ENCODE measurements around the gene HTT. TPM values are rescaled to one million over a fixed set of nuclear protein-coding genes. Genes with fewer than 3 reads are reported as not detected.

Gene HTT
- total RNA-seq, 1 donor from 2014 or later, result 48.0 TPM

- Mint-ChIP-seq H3K9me3 (no peaks in the 10 kb centered on the region), H3K4me1 (ENCODE audit: unreplicated experiment) (no peaks in the 10 kb centered on the region), H3K27ac (no peak overlapping the region), H3K36me3 (no peaks in the 10 kb centered on the region), H3K27me3 (no peaks in the 10 kb centered on the region), H3K4me3 (no peak overlapping the region)
- DNase-seq (ENCODE audit: extremely low spot score, unreplicated experiment), result peak; percentile 62
- TF ChIP-seq CTCF (conservative IDR thresholded peaks at IDR 0.05), result no peak
Observed at GRCh38 chr4:3257556-3258482, 183.3 kb downstream of the HTT start.

GRCh38 chr4:3261411-3262207 lies 187.1 kb downstream of the HTT start:
- H3K27me3 Mint-ChIP-seq, result no peaks in the 10 kb centered on the region
- H3K4me1 Mint-ChIP-seq (ENCODE audit: unreplicated experiment), result peaks cover 6% of the 10 kb centered on the region
- no peak overlapping the region for H3K27ac Mint-ChIP-seq
- peak; percentile 60 for DNase-seq (ENCODE audit: extremely low spot score, unreplicated experiment)
- no peaks in the 10 kb centered on the region for H3K36me3 Mint-ChIP-seq
- no peak for TF ChIP-seq CTCF (conservative IDR thresholded peaks at IDR 0.05)
- H3K4me3 Mint-ChIP-seq, result no peak overlapping the region
- H3K9me3 Mint-ChIP-seq, result no peaks in the 10 kb centered on the region

GRCh38 chr4:3262208-3263052 lies 187.9 kb downstream of the HTT start:
- DNase-seq (ENCODE audit: extremely low spot score, unreplicated experiment), result peak; percentile 64
- no peak overlapping the region for H3K4me3 Mint-ChIP-seq
- peaks cover 6% of the 10 kb centered on the region for H3K4me1 Mint-ChIP-seq (ENCODE audit: unreplicated experiment)
- H3K27ac Mint-ChIP-seq, result no peak overlapping the region
- H3K36me3 Mint-ChIP-seq, result no peaks in the 10 kb centered on the region
- no peaks in the 10 kb centered on the region for H3K9me3 Mint-ChIP-seq
- TF ChIP-seq CTCF (conservative IDR thresholded peaks at IDR 0.05), result no peak
- H3K27me3 Mint-ChIP-seq, result no peaks in the 10 kb centered on the region

- no peaks in the 10 kb centered on the region for H3K27me3 Mint-ChIP-seq
- no peaks in the 10 kb centered on the region for H3K9me3 Mint-ChIP-seq
- no peak for TF ChIP-seq CTCF (conservative IDR thresholded peaks at IDR 0.05)
- H3K4me3 Mint-ChIP-seq, result no peak overlapping the region
- no peaks in the 10 kb centered on the region for H3K36me3 Mint-ChIP-seq
- peaks cover 8% of the 10 kb centered on the region for H3K4me1 Mint-ChIP-seq (ENCODE audit: unreplicated experiment)
- H3K27ac Mint-ChIP-seq, result no peak overlapping the region
- peak; percentile 60 for DNase-seq (ENCODE audit: extremely low spot score, unreplicated experiment)
Observed at GRCh38 chr4:3263053-3263875, 188.8 kb downstream of the HTT start.

GRCh38 chr4:3263876-3264193 lies 189.4 kb downstream of the HTT start:
- Mint-ChIP-seq H3K27me3 (no peaks in the 10 kb centered on the region), H3K4me1 (ENCODE audit: unreplicated experiment) (peaks cover 11% of the 10 kb centered on the region), H3K36me3 (no peaks in the 10 kb centered on the region)

More at GRCh38 chr4:3263876-3264193, 189.4 kb downstream of the HTT start:
- Mint-ChIP-seq H3K4me3 (no peak overlapping the region), H3K9me3 (no peaks in the 10 kb centered on the region), H3K27ac (no peak overlapping the region)
- no peak for TF ChIP-seq CTCF (conservative IDR thresholded peaks at IDR 0.05)
- no peak for DNase-seq (ENCODE audit: extremely low spot score, unreplicated experiment)

All from type B pancreatic cell (in vitro differentiated cells).